ENCODE results near the gene PLXNB2.

PLXNB2 gene

DNA sequence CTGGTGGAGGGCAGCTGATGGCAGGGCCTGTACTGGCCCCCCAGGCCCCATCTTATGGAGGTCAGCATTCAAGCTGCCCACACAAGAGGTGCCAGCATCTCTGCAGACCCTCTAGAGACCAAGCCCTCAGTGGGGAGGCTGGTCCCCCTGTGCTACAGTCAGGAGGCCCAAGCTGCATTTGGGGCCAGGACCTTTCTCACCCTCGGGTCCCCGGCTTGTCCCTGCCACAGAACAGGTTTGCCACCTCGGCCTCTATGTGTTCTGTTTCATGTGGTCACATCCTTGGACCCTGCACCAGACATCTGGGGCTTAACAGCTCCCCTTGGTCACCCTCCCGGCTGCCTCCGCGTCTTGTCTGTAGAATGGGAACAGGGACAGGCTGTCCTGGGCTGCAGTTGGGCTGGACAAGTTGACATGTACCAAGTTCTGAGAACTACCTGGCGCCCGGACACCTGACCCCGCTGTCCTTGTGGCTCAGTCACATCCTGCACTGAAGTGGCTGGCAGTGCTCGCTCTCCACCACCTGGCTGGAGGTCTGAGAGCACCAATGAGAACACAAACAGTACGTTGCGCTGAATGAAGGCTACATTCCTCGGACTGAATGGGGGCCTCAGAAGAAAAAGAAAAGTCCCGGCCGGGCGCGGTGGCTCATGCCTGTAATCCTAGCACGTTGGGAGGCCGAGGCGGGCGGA lies 2.7 kb upstream of the PLXNB2 start:
- DNase-seq = no peak

- DNase-seq = no peak
Observed at GRCh38 chr22:50309601-50309991, 2.1 kb upstream of the PLXNB2 start.

- peak; percentile 64 to 86 for DNase-seq
Observed at GRCh38 chr22:50308986-50309600, 1.6 kb upstream of the PLXNB2 start.

GRCh38 chr22:50308597-50308935 lies 1.1 kb upstream of the PLXNB2 start:
- peak; percentile 75 to 86 for DNase-seq

DNA sequence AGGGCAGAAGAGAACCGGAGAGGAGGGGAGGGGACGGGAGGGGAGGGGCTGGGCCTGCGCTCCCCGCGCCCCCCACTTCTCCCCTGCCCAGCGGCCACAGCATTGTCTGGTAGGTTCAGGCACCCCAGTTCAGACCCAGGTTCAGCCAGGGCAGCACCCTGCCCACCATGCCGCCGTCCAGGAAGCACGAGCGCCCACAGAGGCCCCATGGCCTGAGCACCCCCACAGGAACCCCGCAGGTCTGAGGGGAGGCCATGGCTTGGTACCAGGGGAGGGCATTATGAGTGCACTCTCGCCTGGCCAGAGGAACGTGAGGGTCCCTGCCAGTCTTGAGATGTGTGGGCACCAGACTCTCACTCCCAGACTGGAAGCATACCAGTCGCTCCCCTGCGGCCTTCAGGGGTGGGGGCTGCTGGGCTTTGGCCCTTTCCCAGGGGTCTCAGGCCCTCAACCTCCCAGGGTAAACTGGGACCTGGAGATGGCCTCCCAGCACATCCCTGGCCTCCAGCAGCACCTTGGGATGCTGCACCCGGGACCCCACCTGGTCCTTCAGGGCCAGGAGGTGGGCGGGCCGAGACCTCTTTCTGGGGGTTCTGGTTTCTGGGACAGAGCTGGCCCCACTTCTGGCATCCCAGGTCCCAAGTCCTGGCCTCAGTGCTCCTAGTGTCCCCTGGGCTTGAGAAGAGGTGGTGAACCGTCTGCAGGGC lies 597 bp upstream of the PLXNB2 start:
- DNase-seq = no peak

DNA sequence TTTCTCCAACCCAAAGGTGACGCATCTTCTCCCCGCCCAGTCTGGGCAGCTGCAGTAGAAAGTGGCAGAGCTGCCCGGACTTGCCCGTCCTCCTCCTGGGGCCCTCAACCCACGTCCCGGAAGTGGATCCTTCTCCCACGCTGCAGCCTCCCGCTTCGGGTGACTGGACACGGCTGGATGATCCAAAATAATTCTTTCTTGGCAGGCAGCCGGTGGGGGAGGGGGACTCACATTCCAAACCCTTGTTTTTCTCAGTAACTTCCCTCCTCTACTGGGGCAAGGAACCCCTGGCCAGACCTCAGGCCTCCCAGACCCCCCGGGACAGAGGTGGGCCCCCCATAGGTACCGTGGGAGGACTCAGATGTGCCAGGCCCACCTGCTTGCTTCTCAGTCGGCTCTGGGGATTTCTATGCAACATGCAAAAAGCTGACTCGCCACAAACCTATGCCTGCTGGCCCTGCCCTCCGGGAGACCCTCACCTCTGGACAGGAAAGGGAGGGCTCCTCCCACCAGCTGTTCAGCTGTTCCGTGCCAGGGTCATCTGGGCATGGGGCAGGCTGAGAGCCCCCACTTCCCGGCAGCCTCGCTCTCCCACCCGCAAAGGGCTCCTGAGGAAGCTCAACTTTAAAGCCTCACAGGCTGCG lies 1.4 kb downstream of the PLXNB2 start:
- no peak for DNase-seq

DNA sequence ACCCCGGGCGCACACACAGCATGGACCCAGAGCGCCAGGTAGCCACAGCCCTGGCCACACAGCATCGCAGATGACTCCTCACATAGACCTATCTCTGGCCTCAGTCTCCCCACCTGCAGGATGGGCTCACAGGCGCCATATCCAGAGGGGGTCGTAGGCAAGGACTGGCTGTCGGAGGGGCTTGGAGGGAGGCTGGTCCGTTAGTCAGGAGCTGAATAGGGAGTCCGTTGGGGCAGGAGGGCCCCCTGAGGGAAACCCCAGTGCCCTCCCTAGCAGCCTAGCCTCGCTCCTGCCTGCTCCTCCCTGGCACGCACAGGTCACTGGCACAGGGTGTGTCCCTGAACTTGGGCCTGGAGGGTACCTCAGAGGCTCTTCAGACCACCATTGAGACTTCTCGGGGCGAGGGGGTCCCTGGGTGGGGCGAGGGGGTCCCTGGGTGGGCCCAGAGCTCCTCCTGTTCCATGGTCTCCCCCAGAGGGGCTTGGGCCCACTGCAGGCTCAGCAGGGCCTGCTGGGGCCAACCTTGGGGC lies 2.0 kb downstream of the PLXNB2 start:
- DNase-seq = no peak

DNA sequence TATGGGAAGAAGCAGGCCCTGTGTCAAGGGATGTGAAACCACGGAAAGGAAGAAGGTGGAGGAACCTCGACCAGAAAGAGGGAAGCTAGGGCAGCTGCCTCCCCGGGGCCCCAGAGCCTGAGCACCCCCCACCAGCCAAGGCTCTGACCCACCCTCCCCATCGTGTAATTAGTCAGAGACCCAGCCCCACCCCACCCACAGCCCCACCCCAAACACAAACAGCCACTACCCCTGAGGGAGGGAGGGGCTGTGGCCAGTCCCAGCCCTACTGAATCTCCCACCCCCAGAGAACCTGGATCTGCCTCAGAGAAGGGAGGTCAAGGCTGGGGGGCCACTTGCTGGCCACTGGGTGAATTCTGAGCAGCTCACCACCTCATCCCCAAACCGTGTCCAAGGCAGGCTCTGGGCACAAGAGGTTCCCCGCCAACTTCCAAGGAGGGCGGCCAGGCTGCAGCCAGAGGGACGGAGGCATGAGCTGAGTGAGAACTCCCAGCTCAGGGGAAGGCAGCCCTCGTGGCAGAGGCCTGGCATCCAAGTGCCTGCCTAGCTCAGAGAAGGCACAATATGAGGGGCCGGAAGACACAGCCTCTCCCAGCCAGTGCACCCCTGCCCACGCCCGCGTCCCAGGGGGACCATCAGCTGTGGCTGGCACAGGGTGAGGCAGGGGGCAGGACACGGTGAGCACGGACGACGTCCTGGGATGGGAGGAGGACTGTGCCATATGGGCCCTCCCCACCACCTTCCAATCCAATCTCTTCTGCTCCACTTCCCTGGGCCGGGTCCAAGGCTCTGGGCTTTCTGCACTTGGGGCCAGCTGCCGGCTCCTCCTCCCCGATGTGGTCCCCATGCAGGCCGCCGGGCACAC lies 2.7 kb downstream of the PLXNB2 start:
- DNase-seq = peak; percentile 47 to 52

DNA sequence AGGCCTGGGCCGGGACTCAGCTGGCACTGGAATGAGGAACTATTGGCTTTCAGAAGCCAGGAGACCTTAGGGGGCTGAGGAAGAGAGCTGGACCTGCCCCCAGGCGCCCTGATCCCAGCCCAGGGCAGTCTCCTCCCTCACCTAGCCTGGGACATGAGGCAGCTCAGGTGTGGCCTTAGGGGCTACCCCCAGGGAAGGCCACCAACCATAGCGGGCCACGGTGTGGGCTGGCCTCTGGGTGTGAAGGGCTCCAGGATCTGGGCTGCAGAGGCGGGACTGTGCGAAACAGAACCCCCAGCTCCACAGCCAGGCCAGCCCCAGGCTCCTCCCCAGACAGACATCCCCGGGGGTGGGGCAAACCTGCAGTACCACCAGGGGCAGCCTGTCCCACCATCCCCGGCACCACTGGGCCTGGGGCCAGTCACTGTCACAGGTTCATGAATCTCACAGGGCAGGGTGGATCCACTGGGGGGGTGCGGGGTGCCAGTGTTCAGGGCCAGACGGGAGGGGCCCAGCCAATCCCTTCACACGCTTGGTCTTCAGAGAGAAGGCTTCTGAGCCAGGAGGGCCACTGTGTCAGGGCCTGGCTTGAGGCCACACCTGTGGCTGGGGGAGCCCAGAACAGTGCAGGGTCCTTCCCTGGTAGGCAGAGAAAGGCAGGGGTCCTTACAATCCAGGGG lies 3.5 kb downstream of the PLXNB2 start:
- peak; percentile 26 to 46 for DNase-seq

DNA sequence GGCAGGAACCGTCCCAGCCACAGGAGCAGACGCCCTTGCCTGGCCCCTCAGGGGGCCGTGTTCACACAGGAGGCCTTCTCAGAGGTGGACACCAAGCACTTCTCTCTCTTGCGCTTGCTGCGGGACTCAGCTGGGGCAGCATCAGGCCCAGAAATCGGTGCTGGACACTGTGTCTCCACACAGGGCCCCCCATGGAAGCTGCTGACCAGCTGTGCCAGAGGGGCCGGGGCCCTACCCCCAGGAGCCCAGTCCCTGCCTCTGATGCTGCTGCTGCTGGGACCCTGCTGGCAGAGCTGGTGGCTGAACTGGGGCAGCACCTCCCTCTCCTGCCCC lies 4.0 kb downstream of the PLXNB2 start:
- no peak for DNase-seq

GRCh38 chr22:50302564-50302963 lies 4.9 kb downstream of the PLXNB2 start:
- DNase-seq = no peak

DNA sequence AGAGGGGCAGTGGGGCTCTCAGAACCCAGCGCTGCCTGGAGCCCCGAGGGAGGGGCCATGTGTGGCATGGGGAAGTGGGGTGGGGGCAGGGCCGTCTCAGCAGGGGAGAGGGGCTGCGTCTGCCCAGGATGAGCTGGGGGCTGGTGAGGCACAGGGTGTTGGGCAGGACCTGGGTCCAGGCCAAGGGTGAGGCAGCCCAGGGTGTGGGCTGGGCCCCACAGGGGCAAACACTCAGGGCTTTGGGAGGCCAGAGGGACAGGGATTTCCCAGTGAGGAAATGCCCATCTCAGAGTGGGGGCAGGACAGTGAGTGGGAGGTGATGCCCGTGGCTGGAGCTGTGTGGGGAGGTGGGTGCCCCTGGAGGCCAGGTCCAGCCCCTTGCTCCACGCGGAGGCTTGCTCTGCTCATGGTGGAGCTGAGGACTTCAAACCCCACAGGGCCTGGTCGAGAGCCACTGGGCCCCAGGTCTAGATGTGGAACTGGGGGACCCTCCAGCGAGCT lies 5.4 kb downstream of the PLXNB2 start:
- DNase-seq = no peak

- DNase-seq = no peak
Observed at GRCh38 chr22:50301581-50301991, 5.9 kb downstream of the PLXNB2 start.

- no peak for DNase-seq
Observed at GRCh38 chr22:50300620-50301257, 6.7 kb downstream of the PLXNB2 start.

DNA sequence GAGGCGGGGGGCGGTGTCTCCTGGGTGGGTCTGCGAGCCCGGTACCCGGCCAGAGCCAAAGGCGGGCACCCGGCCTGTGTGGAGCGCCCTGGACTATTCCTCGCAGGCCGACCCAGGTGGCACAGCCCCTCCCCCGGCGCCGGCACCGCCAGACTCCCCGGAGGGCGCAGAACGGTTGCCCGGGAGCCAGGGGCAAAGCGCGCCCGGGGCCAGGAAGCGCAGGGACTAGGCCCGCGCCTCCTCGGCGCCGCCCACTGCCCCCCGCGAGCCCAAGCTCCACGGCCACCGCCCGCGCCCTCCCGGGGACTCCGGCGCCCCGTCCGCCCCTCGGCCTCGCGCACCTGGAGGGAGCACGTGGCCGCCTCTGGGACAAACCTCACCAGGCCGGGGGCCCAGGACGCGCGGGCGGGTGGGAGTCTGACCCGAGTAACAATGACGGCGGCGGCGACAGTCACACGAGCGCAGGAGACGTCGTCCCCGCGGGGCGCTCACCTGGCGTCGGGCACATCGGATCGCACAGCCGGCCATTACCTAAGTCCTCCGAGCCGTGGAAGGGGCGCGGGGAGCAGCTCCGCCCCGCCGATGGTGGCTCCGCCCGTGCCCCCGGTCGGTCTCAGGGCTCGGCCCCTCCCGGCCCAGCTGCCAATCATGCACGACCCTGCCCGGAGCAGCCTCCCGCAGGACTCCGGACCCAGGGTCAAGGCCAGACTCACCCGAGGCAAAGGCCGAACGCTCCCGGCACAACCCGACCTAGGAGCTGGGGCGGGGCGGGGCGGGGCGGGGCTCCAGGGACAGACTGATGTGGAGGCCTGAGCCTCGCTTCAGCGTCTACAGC lies 7.4 kb downstream of the PLXNB2 start:
- no peak for DNase-seq

- DNase-seq = no peak
Observed at GRCh38 chr22:50298937-50299784, 8.3 kb downstream of the PLXNB2 start.

GRCh38 chr22:50298266-50298637 lies 9.2 kb downstream of the PLXNB2 start:
- no peak for DNase-seq

GRCh38 chr22:50297510-50298265 lies 9.8 kb downstream of the PLXNB2 start:
- no peak for DNase-seq

All from Kasumi-1 (cell line).